Neural crest cell (in vitro differentiated cells): ENCODE data around the gene GNPNAT1. TPM values are rescaled to one million over a fixed set of nuclear protein-coding genes. Genes with fewer than 3 reads are reported as not detected.

Experiments used
- DNase-seq: peaks from one replicate; pipeline ENCODE4 v3.0.0; 2021; ENCODE audit warnings: low read depth, mixed read lengths, low spot score
- H3K27ac Mint-ChIP-seq: one replicate; pipeline ENCODE4 v1.8.0; 2021; ENCODE audit warnings: mild to moderate bottlenecking, mixed read lengths; ENCODE audit not compliant: unreplicated experiment
- H3K27me3 Mint-ChIP-seq: 2 replicates; pipeline ENCODE4 v1.8.0; 2021; ENCODE audit warnings: low read depth, mild to moderate bottlenecking, mixed read lengths
- H3K36me3 Mint-ChIP-seq: 2 replicates; pipeline ENCODE4 v1.8.0; 2021; ENCODE audit warnings: low read depth, mild to moderate bottlenecking, mixed read lengths
- H3K4me1 Mint-ChIP-seq: 2 replicates; pipeline ENCODE4 v1.8.0; 2021; ENCODE audit warnings: mixed read lengths
- H3K4me3 Mint-ChIP-seq: one replicate; pipeline ENCODE4 v1.8.0; 2021; ENCODE audit warnings: mild to moderate bottlenecking, mixed read lengths
- H3K9me3 Mint-ChIP-seq: 2 replicates; pipeline ENCODE4 v1.8.0; 2021; ENCODE audit warnings: mixed read lengths
- CTCF ChIP-seq: fragments of 200-600 bp; sonication (generic); conservative IDR thresholded peaks from 2 replicates; pipeline ENCODE4 v1.5.0; 2021; ENCODE audit warnings: antibody characterized with exemption, mild to moderate bottlenecking
- total RNA-seq: library from RNA; stranded (reverse); gene quantifications from 2 replicates; pipeline ENCODE4 v1.2.1, GENCODE V29; 2021

The GNPNAT1 gene
- total RNA-seq, 1 donor from 2014 or later = 27.9 TPM

GRCh38 chr14:52824462-52824861 lies 33.1 kb upstream of the GNPNAT1 start:
- H3K27ac Mint-ChIP-seq = no peak overlapping the region
- H3K36me3 Mint-ChIP-seq = no peaks in the 10 kb centered on the region
- TF ChIP-seq CTCF = no peak
- no peaks in the 10 kb centered on the region for H3K9me3 Mint-ChIP-seq
- no peak overlapping the region for H3K4me3 Mint-ChIP-seq
- H3K4me1 Mint-ChIP-seq = no peaks in the 10 kb centered on the region
- no peak for DNase-seq
- no peaks in the 10 kb centered on the region for H3K27me3 Mint-ChIP-seq

- Mint-ChIP-seq H3K36me3 (no peaks in the 10 kb centered on the region), H3K27ac (no peak overlapping the region), H3K27me3 (no peaks in the 10 kb centered on the region), H3K4me3 (no peak overlapping the region), H3K4me1 (no peaks in the 10 kb centered on the region), H3K9me3 (no peaks in the 10 kb centered on the region)
- no peak for DNase-seq
- TF ChIP-seq CTCF = no peak
These were observed 30.4 kb upstream of the GNPNAT1 start for GRCh38 chr14:52821805-52822250.

GRCh38 chr14:52808101-52808500 lies 16.7 kb upstream of the GNPNAT1 start:
- Mint-ChIP-seq H3K4me1 (peaks cover 3% of the 10 kb centered on the region), H3K27ac (no peak overlapping the region), H3K36me3 (no peaks in the 10 kb centered on the region), H3K9me3 (no peaks in the 10 kb centered on the region), H3K27me3 (no peaks in the 10 kb centered on the region), H3K4me3 (no peak overlapping the region)
- TF ChIP-seq CTCF = no peak
- no peak for DNase-seq

GRCh38 chr14:52806115-52806514 lies 14.7 kb upstream of the GNPNAT1 start:
- peaks cover 3% of the 10 kb centered on the region for H3K4me1 Mint-ChIP-seq
- H3K9me3 Mint-ChIP-seq = no peaks in the 10 kb centered on the region
- TF ChIP-seq CTCF = no peak
- DNase-seq = no peak
- no peaks in the 10 kb centered on the region for H3K27me3 Mint-ChIP-seq
- H3K27ac Mint-ChIP-seq = no peak overlapping the region
- no peaks in the 10 kb centered on the region for H3K36me3 Mint-ChIP-seq
- no peak overlapping the region for H3K4me3 Mint-ChIP-seq

GRCh38 chr14:52802597-52802996 lies 11.2 kb upstream of the GNPNAT1 start:
- DNase-seq = no peak
- Mint-ChIP-seq H3K27ac (peak overlapping the region; percentile 2), H3K9me3 (no peaks in the 10 kb centered on the region), H3K36me3 (no peaks in the 10 kb centered on the region), H3K4me3 (no peak overlapping the region), H3K27me3 (no peaks in the 10 kb centered on the region), H3K4me1 (peaks cover 3% of the 10 kb centered on the region)
- no peak for TF ChIP-seq CTCF
